ENCODE data around the gene PTCD2. TPM values are rescaled to one million over a fixed set of nuclear protein-coding genes. Genes with fewer than 3 reads are reported as not detected.

The PTCD2 gene
- total and polyA plus RNA-seq, 2 donors (not counting 3 experiments of a cell fraction or from before 2014, with no cell fraction given) = 4.3 to 6.7 TPM

DNA sequence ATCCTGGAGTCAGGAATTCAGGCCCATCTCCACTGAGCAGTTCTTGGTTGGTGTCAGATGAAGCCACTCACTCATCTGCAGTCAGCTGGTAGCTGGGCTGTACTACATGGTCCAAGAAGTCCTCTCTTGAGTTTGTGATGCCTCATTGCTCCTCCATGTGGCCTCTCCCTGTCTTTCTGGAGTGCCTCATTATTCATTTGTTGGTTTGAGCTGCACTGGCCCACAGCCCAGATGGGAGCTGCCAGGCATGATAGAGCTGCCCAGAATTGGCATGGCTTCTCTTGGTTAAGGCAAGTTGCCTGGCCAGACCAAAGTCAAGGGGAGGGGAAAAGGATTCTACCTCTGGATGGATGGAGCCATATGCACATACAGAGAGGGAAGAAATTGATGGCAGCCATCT lies 8.0 kb downstream of the PTCD2 start:
- no peaks in the 10 kb centered on the region for H3K4me1 ChIP-seq (ENCODE audit: control insufficient read depth, extremely low read depth, insufficient read depth, low read length)
- dilution Hi-C loops (cut with MboI; ENCODE audit: extremely low pct_ligation_motif_present, low sequenced_read_pairs) = no loop called here
- no peak overlapping the region for H3K4me3 ChIP-seq (replicated peaks in 1 of 3; ENCODE audit: insufficient read depth in 1 of 3, low read depth in 1 of 3, low read length in 3 of 3)
- H3K9me3 ChIP-seq (replicated peaks; ENCODE audit: control insufficient read depth, insufficient read depth, low read length) = no peaks in the 10 kb centered on the region
- TF ChIP-seq FOS (IDR thresholded peaks at IDR 0.05; ENCODE audit: borderline replicate concordance, insufficient read depth, low read length) (no peak), JUN (IDR thresholded peaks at IDR 0.05; ENCODE audit: borderline replicate concordance, insufficient read depth, insufficient read length, low read depth) (no peak)
- no peaks in the 10 kb centered on the region for H3K27me3 ChIP-seq (ENCODE audit: control insufficient read depth in 2 of 2, insufficient read depth in 2 of 2, low read length in 2 of 2)
- DNase-seq (ENCODE audit: low read depth, low spot score) = no peak
- H3K9ac ChIP-seq (replicated peaks; ENCODE audit: extremely low read depth, insufficient read depth, low read length) = no peak overlapping the region
- no peak overlapping the region for H3K4me2 ChIP-seq (ENCODE audit: insufficient read depth, low read length)
- H3K9me1 ChIP-seq (replicated peaks; ENCODE audit: control insufficient read depth, extremely low read depth, insufficient read depth, low read length) = no peaks in the 10 kb centered on the region
- H2AFZ ChIP-seq (ENCODE audit: low read depth, low read length) = no peak overlapping the region
- intact Hi-C loops (cut with micrococcal nuclease) = no loop called here
- POLR2A ChIA-PET = no interaction called here
- CTCF ChIA-PET = interaction anchor here (1.6 kb wide), 1 partner anchor 8 kb away, joined by 4 read pairs; the partner anchor contains the start of genes MRPS27 and PTCD2
- no peaks in the 10 kb centered on the region for H3K79me2 ChIP-seq (ENCODE audit: control insufficient read depth, insufficient read depth, low read length)
- BruUV-seq (replicated peaks) = no TSS peak
- peaks cover 2 to 11% of the 10 kb centered on the region in 2 experiments for H3K36me3 ChIP-seq (ENCODE audit: control insufficient read depth in 2 of 2, extremely low read depth in 1 of 2, insufficient read depth in 2 of 2, low read length in 2 of 2)
- no peak overlapping the region for H3K27ac ChIP-seq (ENCODE audit: insufficient read depth, low read depth, low read length)
- no peaks in the 10 kb centered on the region for H4K20me1 ChIP-seq (replicated peaks; ENCODE audit: control insufficient read depth, extremely low read depth, insufficient read depth, low read length)
- peak; percentile 26 for FAIRE-seq

DNA sequence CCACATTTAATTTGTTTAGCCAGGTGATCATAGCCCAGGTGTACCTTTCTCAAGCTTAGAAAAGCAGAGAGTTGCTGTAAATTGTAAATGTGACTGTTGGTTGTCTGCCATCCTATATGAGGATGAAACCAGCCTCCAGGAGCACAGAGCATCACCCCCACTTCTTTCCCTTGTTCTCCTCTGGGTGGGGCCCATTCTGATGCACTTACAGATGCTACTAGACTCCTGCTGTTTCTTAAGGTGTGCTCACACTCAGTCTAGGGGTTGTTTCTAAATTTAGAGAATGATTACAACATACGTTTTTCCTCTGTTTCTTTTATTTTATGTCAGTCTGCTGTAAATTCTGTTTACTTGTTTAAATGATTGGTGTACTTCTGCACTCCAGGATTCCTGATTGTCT lies 10.5 kb downstream of the PTCD2 start:
- Histone ChIP-seq H3K9ac (replicated peaks; ENCODE audit: extremely low read depth, insufficient read depth, low read length) (no peak overlapping the region), H3K4me3 (replicated peaks in 1 of 3; ENCODE audit: insufficient read depth in 1 of 3, low read depth in 1 of 3, low read length in 3 of 3) (no peak overlapping the region), H3K79me2 (ENCODE audit: control insufficient read depth, insufficient read depth, low read length) (no peaks in the 10 kb centered on the region), H3K36me3 (ENCODE audit: control insufficient read depth in 2 of 2, extremely low read depth in 1 of 2, insufficient read depth in 2 of 2, low read length in 2 of 2) (peaks cover 2 to 10% of the 10 kb centered on the region in 2 experiments), H3K4me2 (ENCODE audit: insufficient read depth, low read length) (no peak overlapping the region), H3K27me3 (ENCODE audit: control insufficient read depth in 2 of 2, insufficient read depth in 2 of 2, low read length in 2 of 2) (no peaks in the 10 kb centered on the region), H3K9me1 (replicated peaks; ENCODE audit: control insufficient read depth, extremely low read depth, insufficient read depth, low read length) (no peaks in the 10 kb centered on the region), H3K4me1 (ENCODE audit: control insufficient read depth, extremely low read depth, insufficient read depth, low read length) (no peaks in the 10 kb centered on the region), H3K27ac (ENCODE audit: insufficient read depth, low read depth, low read length) (no peak overlapping the region), H4K20me1 (replicated peaks; ENCODE audit: control insufficient read depth, extremely low read depth, insufficient read depth, low read length) (no peaks in the 10 kb centered on the region), H3K9me3 (replicated peaks; ENCODE audit: control insufficient read depth, insufficient read depth, low read length) (no peaks in the 10 kb centered on the region), H2AFZ (ENCODE audit: low read depth, low read length) (no peak overlapping the region)
- intact Hi-C loops (cut with micrococcal nuclease) (no loop called here), dilution Hi-C loops (cut with MboI; ENCODE audit: extremely low pct_ligation_motif_present, low sequenced_read_pairs) (no loop called here)
- TF ChIP-seq GATA2 (IDR thresholded peaks at IDR 0.05; ENCODE audit: insufficient read depth, insufficient read length, low read depth, low read length) (no peak), JUN (IDR thresholded peaks at IDR 0.05; ENCODE audit: borderline replicate concordance, insufficient read depth, insufficient read length, low read depth) (no peak), MYC (IDR thresholded peaks at IDR 0.05; ENCODE audit: low read depth, low read length) (no peak), FOS (IDR thresholded peaks at IDR 0.05; ENCODE audit: borderline replicate concordance, insufficient read depth, low read length) (no peak), POLR2AphosphoS5 (IDR thresholded peaks at IDR 0.05; ENCODE audit: insufficient read depth, low read depth, low read length) (no peak), POLR2A (IDR thresholded peaks at IDR 0.05; ENCODE audit: low read depth, low read length) (no peak), EZH2 (IDR thresholded peaks at IDR 0.05; ENCODE audit: borderline replicate concordance, low read depth, low read length, severe bottlenecking) (no peak)
- TF ChIP-seq, protein P1, sequence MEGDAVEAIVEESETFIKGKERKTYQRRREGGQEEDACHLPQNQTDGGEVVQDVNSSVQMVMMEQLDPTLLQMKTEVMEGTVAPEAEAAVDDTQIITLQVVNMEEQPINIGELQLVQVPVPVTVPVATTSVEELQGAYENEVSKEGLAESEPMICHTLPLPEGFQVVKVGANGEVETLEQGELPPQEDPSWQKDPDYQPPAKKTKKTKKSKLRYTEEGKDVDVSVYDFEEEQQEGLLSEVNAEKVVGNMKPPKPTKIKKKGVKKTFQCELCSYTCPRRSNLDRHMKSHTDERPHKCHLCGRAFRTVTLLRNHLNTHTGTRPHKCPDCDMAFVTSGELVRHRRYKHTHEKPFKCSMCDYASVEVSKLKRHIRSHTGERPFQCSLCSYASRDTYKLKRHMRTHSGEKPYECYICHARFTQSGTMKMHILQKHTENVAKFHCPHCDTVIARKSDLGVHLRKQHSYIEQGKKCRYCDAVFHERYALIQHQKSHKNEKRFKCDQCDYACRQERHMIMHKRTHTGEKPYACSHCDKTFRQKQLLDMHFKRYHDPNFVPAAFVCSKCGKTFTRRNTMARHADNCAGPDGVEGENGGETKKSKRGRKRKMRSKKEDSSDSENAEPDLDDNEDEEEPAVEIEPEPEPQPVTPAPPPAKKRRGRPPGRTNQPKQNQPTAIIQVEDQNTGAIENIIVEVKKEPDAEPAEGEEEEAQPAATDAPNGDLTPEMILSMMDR (IDR thresholded peaks at IDR 0.05; ENCODE audit: extremely low read depth in 1 of 2, insufficient read depth in 1 of 2, low read depth in 1 of 2, low read length in 2 of 2) = no peak
- TF ChIP-seq, protein P2, sequence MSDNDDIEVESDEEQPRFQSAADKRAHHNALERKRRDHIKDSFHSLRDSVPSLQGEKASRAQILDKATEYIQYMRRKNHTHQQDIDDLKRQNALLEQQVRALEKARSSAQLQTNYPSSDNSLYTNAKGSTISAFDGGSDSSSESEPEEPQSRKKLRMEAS (IDR thresholded peaks at IDR 0.05; ENCODE audit: insufficient read depth, insufficient read length) = no peak
- FAIRE-seq (no peak), DNase-seq (ENCODE audit: low read depth, low spot score) (no peak)
- ChIA-PET POLR2A (no interaction called here), CTCF (no interaction called here)
- no TSS peak for BruUV-seq (replicated peaks)
